Measurements from ENCODE around the gene OR52B6.
"Not testable (repeated sequence)": the region's sequence is repeated elsewhere in the genome, so short reads cannot be mapped to it uniquely, and the experiment has no call there.

The OR52B6 gene

GRCh38 chr11:5580577-5580976, at the start of gene OR52B6:
Gene OR52B6, plus strand, starts transcription at chr11:5580877. Its CDS starts 0 bp downstream, at chr11:5580877.
- in situ Hi-C loops (cut with HindIII; ENCODE audit: low sequenced_read_pairs), result no loop called here

- in situ Hi-C loops (cut with HindIII; ENCODE audit: low sequenced_read_pairs), result no loop called here
These were observed 49.4 kb upstream of the OR52B6 start for GRCh38 chr11:5531053-5531831.

- in situ Hi-C loops (cut with HindIII; ENCODE audit: low sequenced_read_pairs), result no loop called here
These were observed 46.6 kb upstream of the OR52B6 start for GRCh38 chr11:5534046-5534445.

- in situ Hi-C loops (cut with HindIII; ENCODE audit: low sequenced_read_pairs), result no loop called here
These were observed 44.2 kb upstream of the OR52B6 start for GRCh38 chr11:5536482-5536881.

GRCh38 chr11:5541427-5541826, 39.2 kb upstream of the OR52B6 start:
- in situ Hi-C loops (cut with HindIII; ENCODE audit: low sequenced_read_pairs), result no loop called here

GRCh38 chr11:5546457-5546856, 34.2 kb upstream of the OR52B6 start:
- in situ Hi-C loops (cut with HindIII; ENCODE audit: low sequenced_read_pairs), result no loop called here

- in situ Hi-C loops (cut with HindIII; ENCODE audit: low sequenced_read_pairs), result no loop called here
These were observed 32.7 kb upstream of the OR52B6 start for GRCh38 chr11:5547982-5548381.

- in situ Hi-C loops (cut with HindIII; ENCODE audit: low sequenced_read_pairs), result no loop called here
These were observed 32.2 kb upstream of the OR52B6 start, which contains the start of gene OR52H1 for GRCh38 chr11:5548440-5548839. Gene OR52H1, minus strand, starts transcription at chr11:5548540. Its CDS starts 3,035 bp downstream, at chr11:5545505.

GRCh38 chr11:5550440-5551095, 30.1 kb upstream of the OR52B6 start:
- in situ Hi-C loops (cut with HindIII; ENCODE audit: low sequenced_read_pairs), result no loop called here

GRCh38 chr11:5553343-5553742, 27.3 kb upstream of the OR52B6 start:
- in situ Hi-C loops (cut with HindIII; ENCODE audit: low sequenced_read_pairs), result no loop called here

- in situ Hi-C loops (cut with HindIII; ENCODE audit: low sequenced_read_pairs), result no loop called here
These were observed 24.0 kb upstream of the OR52B6 start for GRCh38 chr11:5556596-5557188.

- in situ Hi-C loops (cut with HindIII; ENCODE audit: low sequenced_read_pairs), result no loop called here
These were observed 22.9 kb upstream of the OR52B6 start for GRCh38 chr11:5557751-5558150.

GRCh38 chr11:5564259-5565019, 16.2 kb upstream of the OR52B6 start:
- in situ Hi-C loops (cut with HindIII; ENCODE audit: low sequenced_read_pairs), result no loop called here

- in situ Hi-C loops (cut with HindIII; ENCODE audit: low sequenced_read_pairs), result no loop called here
These were observed 6.0 kb upstream of the OR52B6 start for GRCh38 chr11:5574654-5575053.

- in situ Hi-C loops (cut with HindIII; ENCODE audit: low sequenced_read_pairs), result no loop called here
These were observed 5.5 kb upstream of the OR52B6 start for GRCh38 chr11:5575152-5575551.

- in situ Hi-C loops (cut with HindIII; ENCODE audit: low sequenced_read_pairs), result no loop called here
These were observed 3.6 kb upstream of the OR52B6 start for GRCh38 chr11:5577101-5577500.

- in situ Hi-C loops (cut with HindIII; ENCODE audit: low sequenced_read_pairs), result no loop called here
These were observed 337 bp downstream of the OR52B6 start for GRCh38 chr11:5581014-5581413.

GRCh38 chr11:5584458-5584857, 3.8 kb downstream of the OR52B6 start:
- in situ Hi-C loops (cut with HindIII; ENCODE audit: low sequenced_read_pairs), result not testable (repeated sequence)

- in situ Hi-C loops (cut with HindIII; ENCODE audit: low sequenced_read_pairs), result not testable (repeated sequence)
These were observed 9.2 kb downstream of the OR52B6 start for GRCh38 chr11:5589906-5590305.

- in situ Hi-C loops (cut with HindIII; ENCODE audit: low sequenced_read_pairs), result no loop called here
These were observed 10.9 kb downstream of the OR52B6 start for GRCh38 chr11:5591613-5592012.

GRCh38 chr11:5592615-5593014, 11.9 kb downstream of the OR52B6 start:
- in situ Hi-C loops (cut with HindIII; ENCODE audit: low sequenced_read_pairs), result no loop called here
